ENCODE measurements around the gene ANXA8L1. TPM values are rescaled to one million over a fixed set of nuclear protein-coding genes. Genes with fewer than 3 reads are reported as not detected.
A peak's percentile ranks its signal among the peaks of the same experiment; 100 is the strongest.
"Not testable (repeated sequence)": the region's sequence is repeated elsewhere in the genome, so short reads cannot be mapped to it uniquely, and the experiment has no call there.

ANXA8L1 gene
- total and polyA plus RNA-seq, 9 of the 15 experiments (the other 6 are each of a cell fraction or from before 2014, with no cell fraction given): not detected

DNA sequence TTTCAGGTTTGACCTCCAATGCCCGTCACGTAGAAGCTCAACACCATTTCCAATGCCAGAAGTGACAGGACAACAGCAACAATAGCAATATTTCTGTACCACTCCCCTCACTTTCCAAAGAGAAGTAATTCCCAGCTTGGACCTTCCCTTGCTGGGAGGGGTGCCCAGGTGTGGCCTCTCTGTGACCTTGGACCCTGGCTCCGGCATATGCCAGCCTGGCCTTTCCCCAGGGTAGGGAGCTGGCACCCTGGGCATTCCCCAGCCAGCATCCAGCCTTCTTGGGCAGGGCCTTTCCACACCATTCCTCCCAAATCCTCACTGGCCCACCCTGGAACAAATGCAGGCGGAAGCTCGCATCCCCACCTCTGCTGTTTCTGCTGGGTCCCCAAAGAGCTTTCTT lies 37.1 kb downstream of the ANXA8L1 start:
- H3K4me3 ChIP-seq: not testable (repeated sequence)

DNA sequence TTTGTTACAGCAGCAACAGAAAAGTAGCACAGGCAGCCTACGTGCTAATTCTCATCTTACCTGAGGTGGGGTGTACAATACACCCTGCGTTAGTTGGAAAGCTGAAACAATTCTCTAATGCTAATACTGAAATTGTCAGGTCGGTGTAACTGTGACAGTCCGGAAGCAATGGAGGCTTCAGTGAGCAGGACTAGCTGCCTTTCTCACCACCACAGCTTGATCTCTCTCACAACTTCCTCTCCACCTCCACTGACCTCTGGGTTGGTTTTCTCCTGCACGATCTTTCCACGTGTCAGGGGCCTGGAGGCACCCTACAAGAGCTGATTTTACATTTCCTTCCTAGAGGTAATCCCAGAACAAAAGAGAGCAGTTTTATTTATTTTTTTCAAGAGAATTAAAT lies 39.7 kb downstream of the ANXA8L1 start:
- H2AFZ ChIP-seq (ENCODE audit: low read depth, low read length); H3K27ac ChIP-seq (ENCODE audit: extremely low read depth, low read depth, low read length); CTCF ChIA-PET (ENCODE audit: low intra/inter-chr PET ratio); POLR2A ChIA-PET; H4K20me1 ChIP-seq (replicated peaks; ENCODE audit: control insufficient read depth, insufficient read depth, low read length); BruUV-seq (replicated peaks); H3K27me3 ChIP-seq (ENCODE audit: control insufficient read depth in 2 of 2, insufficient read depth in 2 of 2, low read length in 2 of 2); H3K36me3 ChIP-seq (ENCODE audit: control insufficient read depth, insufficient read depth, low read length); H3K9ac ChIP-seq (ENCODE audit: insufficient read depth in 1 of 2, low read depth in 2 of 2, low read length in 2 of 2); H3K4me3 ChIP-seq; ATAC-seq; H3K79me2 ChIP-seq (ENCODE audit: control insufficient read depth, insufficient read depth, low read length); DNase-seq (ENCODE audit: extremely low read depth in 1 of 4, low spot score in 3 of 4); FAIRE-seq; intact Hi-C loops (cut with micrococcal nuclease); H3K9me1 ChIP-seq (ENCODE audit: control insufficient read depth, insufficient read depth, low read length); H3K4me1 ChIP-seq (replicated peaks in 1 of 2; ENCODE audit: control insufficient read depth in 2 of 2, insufficient read depth in 2 of 2, low read length in 2 of 2); H3K9me3 ChIP-seq (replicated peaks; ENCODE audit: control insufficient read depth, insufficient read depth, low read depth, low read length); H3K4me2 ChIP-seq (ENCODE audit: insufficient read depth, low read length): not testable (repeated sequence)
- in situ Hi-C loops (cut with MboI): loop anchor here (5.0 kb wide), 1 partner anchor 1552 kb away; no protein-coding TSS in a partner anchor
- WGBS (ENCODE audit: insufficient coverage, low coverage, missing lambda C conversion rate): 4% methylated on average over 4 of the region's 6 CpGs

More for the DNA sequence above, 37.1 kb downstream of the ANXA8L1 start:
- BruUV-seq (replicated peaks); intact Hi-C loops (cut with micrococcal nuclease); H3K9me1 ChIP-seq (ENCODE audit: control insufficient read depth, insufficient read depth, low read length); CTCF ChIA-PET (ENCODE audit: low intra/inter-chr PET ratio); H3K9me3 ChIP-seq (replicated peaks; ENCODE audit: control insufficient read depth, insufficient read depth, low read depth, low read length); POLR2A ChIA-PET; H3K27me3 ChIP-seq (ENCODE audit: control insufficient read depth in 2 of 2, insufficient read depth in 2 of 2, low read length in 2 of 2); ATAC-seq; FAIRE-seq; H3K4me2 ChIP-seq (ENCODE audit: insufficient read depth, low read length); H3K9ac ChIP-seq (ENCODE audit: insufficient read depth in 1 of 2, low read depth in 2 of 2, low read length in 2 of 2); H3K36me3 ChIP-seq (ENCODE audit: control insufficient read depth, insufficient read depth, low read length); H3K79me2 ChIP-seq (ENCODE audit: control insufficient read depth, insufficient read depth, low read length); H4K20me1 ChIP-seq (replicated peaks; ENCODE audit: control insufficient read depth, insufficient read depth, low read length); DNase-seq (ENCODE audit: extremely low read depth in 1 of 4, low spot score in 3 of 4); H3K4me1 ChIP-seq (replicated peaks in 1 of 2; ENCODE audit: control insufficient read depth in 2 of 2, insufficient read depth in 2 of 2, low read length in 2 of 2); H3K27ac ChIP-seq (ENCODE audit: extremely low read depth, low read depth, low read length); H2AFZ ChIP-seq (ENCODE audit: low read depth, low read length); in situ Hi-C loops (cut with MboI): not testable (repeated sequence)
- no CpG with 5 or more reads among the region's 5 CpGs for WGBS (ENCODE audit: insufficient coverage, low coverage, missing lambda C conversion rate)

DNA sequence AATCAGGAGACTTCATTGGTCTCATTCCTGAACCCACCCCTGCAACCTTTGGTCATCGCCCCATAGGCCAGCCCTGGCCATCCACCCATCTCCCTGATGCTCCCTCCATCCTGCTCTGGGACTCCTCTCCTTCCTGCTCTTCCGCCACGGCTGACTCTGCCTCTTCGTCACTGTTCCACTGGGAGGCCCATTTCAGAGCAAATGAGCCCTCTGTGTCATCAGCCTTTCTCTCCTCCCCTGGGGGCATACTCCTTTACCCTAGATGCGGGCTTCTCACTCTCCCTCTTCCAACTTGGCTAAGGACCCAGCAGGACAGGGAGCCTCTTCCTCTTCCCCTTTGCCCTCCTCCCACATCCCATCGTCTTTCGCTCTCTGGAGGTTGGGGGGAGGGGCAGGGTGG lies 42.7 kb downstream of the ANXA8L1 start:
- POLR2A ChIA-PET; intact Hi-C loops (cut with micrococcal nuclease); FAIRE-seq; CTCF ChIA-PET (ENCODE audit: low intra/inter-chr PET ratio); H4K20me1 ChIP-seq (replicated peaks; ENCODE audit: control insufficient read depth, insufficient read depth, low read length); H3K9me1 ChIP-seq (ENCODE audit: control insufficient read depth, insufficient read depth, low read length); H3K9ac ChIP-seq (ENCODE audit: insufficient read depth in 1 of 2, low read depth in 2 of 2, low read length in 2 of 2); H3K27ac ChIP-seq (ENCODE audit: extremely low read depth, low read depth, low read length); H3K36me3 ChIP-seq (ENCODE audit: control insufficient read depth, insufficient read depth, low read length); DNase-seq (ENCODE audit: extremely low read depth in 1 of 4, low spot score in 3 of 4); H3K4me3 ChIP-seq; H3K27me3 ChIP-seq (ENCODE audit: control insufficient read depth in 2 of 2, insufficient read depth in 2 of 2, low read length in 2 of 2); H2AFZ ChIP-seq (ENCODE audit: low read depth, low read length); H3K79me2 ChIP-seq (ENCODE audit: control insufficient read depth, insufficient read depth, low read length); H3K4me1 ChIP-seq (replicated peaks in 1 of 2; ENCODE audit: control insufficient read depth in 2 of 2, insufficient read depth in 2 of 2, low read length in 2 of 2); H3K4me2 ChIP-seq (ENCODE audit: insufficient read depth, low read length); BruUV-seq (replicated peaks); H3K9me3 ChIP-seq (replicated peaks; ENCODE audit: control insufficient read depth, insufficient read depth, low read depth, low read length): not testable (repeated sequence)
- WGBS (ENCODE audit: insufficient coverage, low coverage, missing lambda C conversion rate): 0% methylated on average over 2 of the region's 7 CpGs
- in situ Hi-C loops (cut with MboI): loop anchor here (5.0 kb wide), 1 partner anchor 1549 kb away; no protein-coding TSS in a partner anchor
- ATAC-seq: peak; percentile 18; the same call in 1 of the 3 replicates

DNA sequence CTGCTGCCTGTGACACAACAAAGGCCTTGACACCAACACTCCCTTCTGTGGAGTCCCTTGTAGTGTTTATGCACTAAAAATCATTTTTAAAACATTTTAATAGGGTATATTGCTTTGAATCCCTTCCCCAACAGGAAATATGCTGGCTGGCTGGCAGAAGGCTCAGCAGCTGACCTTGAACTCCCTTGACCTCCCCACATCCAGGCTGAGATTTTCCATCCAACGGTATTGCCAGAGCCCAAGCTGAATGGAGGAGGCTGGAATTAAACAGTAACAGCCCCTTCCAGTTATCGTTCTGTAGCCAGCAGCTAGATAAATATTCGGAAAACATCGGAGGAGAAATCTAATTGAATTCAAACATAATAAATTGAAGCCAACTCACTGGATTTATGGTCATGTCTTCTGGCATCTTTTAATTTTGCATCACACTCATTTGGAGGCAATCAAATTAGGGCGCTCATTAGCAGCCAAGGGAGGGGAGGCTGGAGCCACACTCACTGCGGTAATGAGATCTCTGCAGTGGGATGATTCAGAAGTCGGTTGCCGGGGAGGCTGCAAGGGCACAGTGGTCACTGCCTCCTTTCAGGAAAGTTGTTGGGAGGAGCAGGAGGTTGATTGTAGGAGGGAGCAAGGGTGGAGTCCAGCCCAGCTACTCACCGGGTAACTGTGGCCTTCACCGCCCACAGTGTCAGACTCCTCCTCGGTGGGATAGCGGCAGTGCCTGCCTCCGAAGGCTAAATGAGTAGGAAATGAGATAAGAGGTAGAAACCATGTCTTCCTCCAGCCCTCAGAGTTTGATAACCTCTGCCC lies 44.2 kb downstream of the ANXA8L1 start:
- H3K9me1 ChIP-seq (ENCODE audit: control insufficient read depth, insufficient read depth, low read length); H2AFZ ChIP-seq (ENCODE audit: low read depth, low read length); H3K27ac ChIP-seq (ENCODE audit: extremely low read depth, low read depth, low read length); H3K27me3 ChIP-seq (ENCODE audit: control insufficient read depth in 2 of 2, insufficient read depth in 2 of 2, low read length in 2 of 2); H3K9ac ChIP-seq (ENCODE audit: insufficient read depth in 1 of 2, low read depth in 2 of 2, low read length in 2 of 2); CTCF ChIA-PET (ENCODE audit: low intra/inter-chr PET ratio); intact Hi-C loops (cut with micrococcal nuclease); H3K4me1 ChIP-seq (replicated peaks in 1 of 2; ENCODE audit: control insufficient read depth in 2 of 2, insufficient read depth in 2 of 2, low read length in 2 of 2); DNase-seq (ENCODE audit: extremely low read depth in 1 of 4, low spot score in 3 of 4); H3K36me3 ChIP-seq (ENCODE audit: control insufficient read depth, insufficient read depth, low read length); H3K9me3 ChIP-seq (replicated peaks; ENCODE audit: control insufficient read depth, insufficient read depth, low read depth, low read length); POLR2A ChIA-PET; BruUV-seq (replicated peaks); H3K4me3 ChIP-seq; H3K4me2 ChIP-seq (ENCODE audit: insufficient read depth, low read length); H3K79me2 ChIP-seq (ENCODE audit: control insufficient read depth, insufficient read depth, low read length); H4K20me1 ChIP-seq (replicated peaks; ENCODE audit: control insufficient read depth, insufficient read depth, low read length): not testable (repeated sequence)
- 2% methylated on average over 3 of the region's 13 CpGs for WGBS (ENCODE audit: insufficient coverage, low coverage, missing lambda C conversion rate)
- FAIRE-seq (peak; percentile 32), ATAC-seq (peak; percentile 71)
- in situ Hi-C loops (cut with MboI): loop anchor here (5.0 kb wide), 1 partner anchor 1548 kb away; no protein-coding TSS in a partner anchor

Data from K562 (cell line).